MCF 10A (cell line): ENCODE data around the gene ZNF74. TPM values are rescaled to one million over a fixed set of nuclear protein-coding genes. Genes with fewer than 3 reads are reported as not detected.

ENCODE experiments used
- BruUV-seq: library from RNA; stranded (reverse); fragments of 400-500 nt; replicated peaks from 2 replicates; lab custom pipeline; 2021; lab: Mats Ljungman, UMichigan
- CTCF ChIA-PET: fragments of 300-600 bp; sonication (Branson Sonifier 250); formaldehyde crosslinking; extraction: SDS; loops from one replicate; lab custom pipeline; 2021; ENCODE audit warnings: antibody characterized with exemption, inconsistent platforms; lab: Yijun Ruan, JAX
- POLR2A ChIA-PET: fragments of 300-600, 350-650 bp; sonication (Branson Sonifier 250); formaldehyde crosslinking; extraction: SDS; loops from one replicate; lab custom pipeline; 2020; ENCODE audit warnings: antibody characterized with exemption, inconsistent platforms; lab: Yijun Ruan, JAX
- DNase-seq: peaks from one replicate; pipeline ENCODE4 v3.0.0-alpha.2; 2018; ENCODE audit not compliant: unreplicated experiment
- H3K27ac Mint-ChIP-seq: one replicate; pipeline ENCODE4 v1.8.0; 2022; ENCODE audit warnings: mild to moderate bottlenecking, low read depth, mixed read lengths; ENCODE audit not compliant: unreplicated experiment
- H3K27me3 Mint-ChIP-seq: one replicate; pipeline ENCODE4 v1.8.0; 2022; ENCODE audit warnings: mixed read lengths; ENCODE audit not compliant: insufficient read depth, unreplicated experiment
- H3K36me3 Mint-ChIP-seq: one replicate; pipeline ENCODE4 v1.8.0; 2022; ENCODE audit warnings: mild to moderate bottlenecking, moderate library complexity, mixed read lengths; ENCODE audit not compliant: insufficient read depth, unreplicated experiment
- H3K4me1 Mint-ChIP-seq: one replicate; pipeline ENCODE4 v1.8.0; 2022; ENCODE audit warnings: mixed read lengths; ENCODE audit not compliant: insufficient read depth, unreplicated experiment
- H3K4me3 Mint-ChIP-seq: one replicate; pipeline ENCODE4 v1.8.0; 2022; ENCODE audit warnings: mild to moderate bottlenecking, moderate library complexity, mixed read lengths; ENCODE audit not compliant: unreplicated experiment
- H3K9me3 Mint-ChIP-seq: one replicate; pipeline ENCODE4 v1.8.0; 2022; ENCODE audit warnings: mixed read lengths; ENCODE audit not compliant: unreplicated experiment
- intact Hi-C: fragments of 100-400 bp; cut with micrococcal nuclease; formaldehyde crosslinking; loops from 2 replicates; pipeline ENCODE4 v1.14.1; 2022
- total RNA-seq: library from RNA; stranded (reverse); gene quantifications from 2 replicates; pipeline ENCODE4 v1.2.3, GENCODE V29; 2022
- TF ChIP-seq, protein P1 (sequence below): fragments of 200-600 bp; IDR thresholded peaks from one replicate; pipeline ENCODE4 v1.8.0; 2022; ENCODE audit warnings: antibody characterized with exemption, mild to moderate bottlenecking; ENCODE audit not compliant: unreplicated experiment

ZNF74 gene
- total RNA-seq, 1 experiment from 2014 or later = 10.4 TPM

DNA sequence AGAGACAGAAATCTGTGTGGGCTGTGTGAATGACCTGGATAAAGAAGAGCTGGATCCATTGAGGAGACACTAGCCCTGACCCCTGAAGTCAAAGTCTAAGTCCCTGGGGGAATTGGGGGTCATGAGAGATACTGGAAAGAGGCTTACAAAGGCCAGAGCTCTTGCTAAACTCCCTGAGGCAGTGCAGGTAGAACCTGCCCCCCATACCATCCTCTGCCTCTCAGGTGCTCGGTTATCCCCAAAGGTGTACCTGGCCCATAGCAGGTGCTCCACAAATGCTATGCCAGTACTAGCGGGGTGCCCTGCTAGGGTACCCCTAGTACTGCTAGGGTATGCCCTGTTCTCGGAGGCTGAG is 62.7 kb downstream of the ZNF74 start:
- intact Hi-C loops = loop anchor here (1.0 to 2.0 kb wide), 2 partner anchors 38 to 300 kb away; no protein-coding TSS in a partner anchor
- Mint-ChIP-seq H3K27ac (no peak overlapping the region), H3K4me1 (no peaks in the 10 kb centered on the region), H3K36me3 (peaks cover 53% of the 10 kb centered on the region), H3K4me3 (no peak overlapping the region), H3K9me3 (no peaks in the 10 kb centered on the region), H3K27me3 (no peaks in the 10 kb centered on the region)
- POLR2A ChIA-PET = interaction anchor here (0.9 kb wide), 1 partner anchor 39 kb away, joined by 3 read pairs; no protein-coding TSS in a partner anchor
- DNase-seq = no peak
- BruUV-seq = no TSS peak
- TF ChIP-seq, protein P1, sequence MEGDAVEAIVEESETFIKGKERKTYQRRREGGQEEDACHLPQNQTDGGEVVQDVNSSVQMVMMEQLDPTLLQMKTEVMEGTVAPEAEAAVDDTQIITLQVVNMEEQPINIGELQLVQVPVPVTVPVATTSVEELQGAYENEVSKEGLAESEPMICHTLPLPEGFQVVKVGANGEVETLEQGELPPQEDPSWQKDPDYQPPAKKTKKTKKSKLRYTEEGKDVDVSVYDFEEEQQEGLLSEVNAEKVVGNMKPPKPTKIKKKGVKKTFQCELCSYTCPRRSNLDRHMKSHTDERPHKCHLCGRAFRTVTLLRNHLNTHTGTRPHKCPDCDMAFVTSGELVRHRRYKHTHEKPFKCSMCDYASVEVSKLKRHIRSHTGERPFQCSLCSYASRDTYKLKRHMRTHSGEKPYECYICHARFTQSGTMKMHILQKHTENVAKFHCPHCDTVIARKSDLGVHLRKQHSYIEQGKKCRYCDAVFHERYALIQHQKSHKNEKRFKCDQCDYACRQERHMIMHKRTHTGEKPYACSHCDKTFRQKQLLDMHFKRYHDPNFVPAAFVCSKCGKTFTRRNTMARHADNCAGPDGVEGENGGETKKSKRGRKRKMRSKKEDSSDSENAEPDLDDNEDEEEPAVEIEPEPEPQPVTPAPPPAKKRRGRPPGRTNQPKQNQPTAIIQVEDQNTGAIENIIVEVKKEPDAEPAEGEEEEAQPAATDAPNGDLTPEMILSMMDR = no peak
- CTCF ChIA-PET = interaction anchor here (0.6 to 2.5 kb wide), 12 partner anchors 8 to 181 kb away, joined by 3 to 25 read pairs (median 4); no protein-coding TSS in a partner anchor

DNA sequence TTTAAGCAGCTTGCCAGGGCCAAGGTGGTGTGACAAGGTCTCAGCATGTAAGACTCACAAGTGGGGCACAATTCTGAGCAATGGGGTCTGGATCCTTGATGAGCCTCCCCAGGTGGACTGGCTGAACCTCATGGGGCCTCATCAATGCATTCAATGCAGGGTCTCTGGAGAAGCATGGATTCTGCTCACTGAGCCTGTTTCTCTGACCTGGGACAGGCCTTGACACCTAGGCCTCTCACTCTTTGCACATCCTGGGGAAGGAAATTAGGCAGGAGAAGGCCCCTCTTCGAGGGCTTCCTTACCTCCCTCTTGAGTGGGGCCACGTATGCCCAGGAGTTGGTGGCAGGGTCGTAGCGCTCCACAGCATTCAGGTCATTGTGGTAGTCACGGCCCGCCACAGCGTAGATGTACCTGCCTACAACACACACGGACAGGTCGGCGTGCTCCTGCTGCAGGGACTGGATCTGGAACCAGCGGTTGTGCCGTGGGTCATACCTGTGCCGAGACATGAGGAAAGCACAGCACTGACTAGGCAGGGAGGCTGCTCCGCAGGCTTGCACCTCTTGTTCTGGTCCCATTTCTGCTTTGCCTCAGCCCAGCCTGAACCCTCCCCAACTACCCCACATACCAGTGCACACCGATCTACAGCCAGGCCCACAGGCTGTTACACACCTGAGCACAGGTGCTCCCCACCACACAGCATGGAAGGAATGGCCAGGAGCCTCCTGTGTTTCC is 63.7 kb downstream of the ZNF74 start:
- no TSS peak for BruUV-seq
- Mint-ChIP-seq H3K4me1 (no peaks in the 10 kb centered on the region), H3K4me3 (no peak overlapping the region), H3K27me3 (no peaks in the 10 kb centered on the region), H3K36me3 (peaks cover 45% of the 10 kb centered on the region), H3K9me3 (no peaks in the 10 kb centered on the region), H3K27ac (no peak overlapping the region)
- TF ChIP-seq, protein P1 = no peak
- intact Hi-C loops = loop anchor here (2.0 kb wide), 1 partner anchor 301 kb away; no protein-coding TSS in a partner anchor
- CTCF ChIA-PET = interaction anchor here (0.6 to 2.5 kb wide), 2 partner anchors 39 to 368 kb away, joined by 3 to 25 read pairs; no protein-coding TSS in a partner anchor
- POLR2A ChIA-PET = no interaction called here
- no peak for DNase-seq

Other genes with a start within 250 kb of the ZNF74 start
- gene CCDC188, start 243.1 kb upstream of the ZNF74 start, total RNA-seq = 0.70 and 0.93 TPM in 2 replicates
- gene RTN4R, start 125.8 kb upstream of the ZNF74 start, total RNA-seq = 2.7 and 3.7 TPM in 2 replicates
- 33.3 and 36.4 TPM in 2 replicates for gene DGCR6L, start 74.1 kb upstream of the ZNF74 start, total RNA-seq
- 0.35 and 0.88 TPM in 2 replicates for gene SCARF2, start 43.7 kb downstream of the ZNF74 start, total RNA-seq
- 14.7 and 20.9 TPM in 2 replicates for gene KLHL22, start 101.6 kb downstream of the ZNF74 start, total RNA-seq
- gene MED15, start 113.5 kb downstream of the ZNF74 start, total RNA-seq = 122 TPM in 2 replicates